Measurements from ENCODE around the gene MRPL38.
"Not testable (repeated sequence)": the region's sequence is repeated elsewhere in the genome, so short reads cannot be mapped to it uniquely, and the experiment has no call there.

MRPL38 gene

GRCh38 chr17:75861927-75862317 is 42.8 kb downstream of the MRPL38 start:
- peak overlapping the region; percentile 2 for H3K4me2 ChIP-seq (ENCODE audit: insufficient read depth, low read length, poor library complexity, severe bottlenecking)
- no peak overlapping the region for H2BK120ac ChIP-seq (ENCODE audit: low read depth, low read length)
- H4K8ac ChIP-seq (ENCODE audit: low read depth, low read length): no peak overlapping the region
- H3K18ac ChIP-seq (ENCODE audit: low read length): no peak overlapping the region
- no peak overlapping the region for H2BK15ac ChIP-seq (ENCODE audit: low read length)
- H2AK5ac ChIP-seq (ENCODE audit: low read depth, low read length): no peak overlapping the region
- no peak overlapping the region for H3K23ac ChIP-seq (ENCODE audit: low read depth, low read length, poor library complexity)
- no peak overlapping the region for H4K91ac ChIP-seq (ENCODE audit: low read depth, low read length, poor library complexity)
- no CpG with 5 or more reads among the region's 9 CpGs for WGBS, 2 donors (ENCODE audit: extremely low coverage in 2 of 2, insufficient read length in 2 of 2, insufficient replicate concordance in 1 of 2)
- DNase-seq (ENCODE audit: low spot score): no peak
- no peak overlapping the region for H2AFZ ChIP-seq (ENCODE audit: low read length)
- no peaks in the 10 kb centered on the region for H3K36me3 ChIP-seq (replicated peaks in 1 of 2; ENCODE audit: control insufficient read depth in 2 of 2, insufficient read depth in 2 of 2, low read length in 2 of 2)
- no peak overlapping the region for H2BK5ac ChIP-seq (ENCODE audit: low read length)
- peaks cover 5 to 13% of the 10 kb centered on the region in 2 donors for H3K4me1 ChIP-seq (ENCODE audit: control insufficient read depth in 2 of 2, insufficient read depth in 1 of 2, low read depth in 1 of 2, low read length in 2 of 2)
- H3K27me3 ChIP-seq (ENCODE audit: control insufficient read depth in 3 of 3, insufficient read depth in 3 of 3, low read depth in 1 of 3, low read length in 3 of 3): no peaks in the 10 kb centered on the region
- H3K79me1 ChIP-seq (ENCODE audit: low read depth, low read length): no peaks in the 10 kb centered on the region
- H3K9ac ChIP-seq (ENCODE audit: low read depth, low read length, poor library complexity): no peak overlapping the region
- no peak overlapping the region for H2BK12ac ChIP-seq (ENCODE audit: low read length)
- H3K14ac ChIP-seq (ENCODE audit: low read length): no peak overlapping the region
- H3K4me3 ChIP-seq (ENCODE audit: low read length in 2 of 2): peak overlapping the region in 1 of 2 donors; percentile 60
- H3K4ac ChIP-seq (ENCODE audit: low read length): no peak overlapping the region
- peaks cover 0 to 2% of the 10 kb centered on the region in 2 donors for H3K9me3 ChIP-seq (replicated peaks in 1 of 2; ENCODE audit: control insufficient read depth in 2 of 2, insufficient read depth in 1 of 2, low read depth in 1 of 2, low read length in 2 of 2)
- H3K27ac ChIP-seq (replicated peaks; ENCODE audit: low read length): no peak overlapping the region

- not testable (repeated sequence) for H2AFZ ChIP-seq (ENCODE audit: low read length); H2BK12ac ChIP-seq (ENCODE audit: low read length); H3K4me2 ChIP-seq (ENCODE audit: insufficient read depth, low read length, poor library complexity, severe bottlenecking); H3K23ac ChIP-seq (ENCODE audit: low read depth, low read length, poor library complexity); H4K8ac ChIP-seq (ENCODE audit: low read depth, low read length); H2AK5ac ChIP-seq (ENCODE audit: low read depth, low read length); H2BK5ac ChIP-seq (ENCODE audit: low read length); H2BK15ac ChIP-seq (ENCODE audit: low read length); H3K27ac ChIP-seq (replicated peaks; ENCODE audit: low read length); H3K36me3 ChIP-seq (replicated peaks in 1 of 2; ENCODE audit: control insufficient read depth in 2 of 2, insufficient read depth in 2 of 2, low read length in 2 of 2); H3K18ac ChIP-seq (ENCODE audit: low read length); H4K91ac ChIP-seq (ENCODE audit: low read depth, low read length, poor library complexity); H3K27me3 ChIP-seq (ENCODE audit: control insufficient read depth in 3 of 3, insufficient read depth in 3 of 3, low read depth in 1 of 3, low read length in 3 of 3); H3K4me3 ChIP-seq (ENCODE audit: low read length in 2 of 2); DNase-seq (ENCODE audit: low spot score); H3K79me1 ChIP-seq (ENCODE audit: low read depth, low read length); H3K4ac ChIP-seq (ENCODE audit: low read length); H3K14ac ChIP-seq (ENCODE audit: low read length); H2BK120ac ChIP-seq (ENCODE audit: low read depth, low read length); H3K4me1 ChIP-seq (ENCODE audit: control insufficient read depth in 2 of 2, insufficient read depth in 1 of 2, low read depth in 1 of 2, low read length in 2 of 2); H3K9me3 ChIP-seq (replicated peaks in 1 of 2; ENCODE audit: control insufficient read depth in 2 of 2, insufficient read depth in 1 of 2, low read depth in 1 of 2, low read length in 2 of 2); H3K9ac ChIP-seq (ENCODE audit: low read depth, low read length, poor library complexity)
- WGBS, 2 donors (ENCODE audit: extremely low coverage in 2 of 2, insufficient read length in 2 of 2, insufficient replicate concordance in 1 of 2): no CpG with 5 or more reads among the region's 10 CpGs
These were observed 45.3 kb downstream of the MRPL38 start for GRCh38 chr17:75859358-75859757.

- H3K9me3 ChIP-seq (replicated peaks in 1 of 2; ENCODE audit: control insufficient read depth in 2 of 2, insufficient read depth in 1 of 2, low read depth in 1 of 2, low read length in 2 of 2): no peaks in the 10 kb centered on the region
These were observed 48.5 kb downstream of the MRPL38 start for GRCh38 chr17:75856062-75856756.

GRCh38 chr17:75855310-75856061 is 49.2 kb downstream of the MRPL38 start, which contains the start of gene WBP2:
WBP2 (minus strand) TSS chr17:75855335; CDS start chr17:75855297, 38 bp downstream.
- peak within 1 kb of the TSS; percentile 72 to 92 for H3K4me3 ChIP-seq (ENCODE audit: low read length in 2 of 2)
- no peaks in the 10 kb centered on the region for H3K9me3 ChIP-seq (replicated peaks in 1 of 2; ENCODE audit: control insufficient read depth in 2 of 2, insufficient read depth in 1 of 2, low read depth in 1 of 2, low read length in 2 of 2)
- no CpG with 5 or more reads among the region's 58 CpGs for WGBS, 2 donors (ENCODE audit: extremely low coverage in 2 of 2, insufficient read length in 2 of 2, insufficient replicate concordance in 1 of 2)

More at GRCh38 chr17:75856062-75856756, 48.5 kb downstream of the MRPL38 start:
- H3K4me1 ChIP-seq (ENCODE audit: control insufficient read depth in 2 of 2, insufficient read depth in 1 of 2, low read depth in 1 of 2, low read length in 2 of 2): peaks cover 4 to 6% of the 10 kb centered on the region in 2 donors
- H2BK15ac ChIP-seq (ENCODE audit: low read length): peak overlapping the region; percentile 83
- H3K23ac ChIP-seq (ENCODE audit: low read depth, low read length, poor library complexity): peak overlapping the region; percentile 75
- peak overlapping the region; percentile 91 for H2AFZ ChIP-seq (ENCODE audit: low read length)
- DNase-seq (ENCODE audit: low spot score): no peak
- peak overlapping the region; percentile 94 for H3K14ac ChIP-seq (ENCODE audit: low read length)
- peak overlapping the region; percentile 72 to 92 for H3K4me3 ChIP-seq (ENCODE audit: low read length in 2 of 2)
- H3K4me2 ChIP-seq (ENCODE audit: insufficient read depth, low read length, poor library complexity, severe bottlenecking): peak overlapping the region; percentile 99
- H4K8ac ChIP-seq (ENCODE audit: low read depth, low read length): no peak overlapping the region
- H2BK120ac ChIP-seq (ENCODE audit: low read depth, low read length): no peak overlapping the region
- H4K91ac ChIP-seq (ENCODE audit: low read depth, low read length, poor library complexity): no peak overlapping the region
- peak overlapping the region; percentile 95 for H3K18ac ChIP-seq (ENCODE audit: low read length)
- H3K9ac ChIP-seq (ENCODE audit: low read depth, low read length, poor library complexity): peak overlapping the region; percentile 85
- no peaks in the 10 kb centered on the region for H3K27me3 ChIP-seq (ENCODE audit: control insufficient read depth in 3 of 3, insufficient read depth in 3 of 3, low read depth in 1 of 3, low read length in 3 of 3)
- H3K79me1 ChIP-seq (ENCODE audit: low read depth, low read length): no peaks in the 10 kb centered on the region
- H3K27ac ChIP-seq (replicated peaks; ENCODE audit: low read length): peak overlapping the region; percentile 97
- peak overlapping the region; percentile 23 for H3K4ac ChIP-seq (ENCODE audit: low read length)
- peaks cover 0 to 7% of the 10 kb centered on the region in 2 donors for H3K36me3 ChIP-seq (replicated peaks in 1 of 2; ENCODE audit: control insufficient read depth in 2 of 2, insufficient read depth in 2 of 2, low read length in 2 of 2)
- H2AK5ac ChIP-seq (ENCODE audit: low read depth, low read length): peak overlapping the region; percentile 52
- WGBS, 2 donors (ENCODE audit: extremely low coverage in 2 of 2, insufficient read length in 2 of 2, insufficient replicate concordance in 1 of 2): no CpG with 5 or more reads among the region's 24 CpGs
- H2BK5ac ChIP-seq (ENCODE audit: low read length): peak overlapping the region; percentile 87
- H2BK12ac ChIP-seq (ENCODE audit: low read length): no peak overlapping the region

More at GRCh38 chr17:75855310-75856061, 49.2 kb downstream of the MRPL38 start, which contains the start of gene WBP2:
- Histone ChIP-seq H3K4me2 (ENCODE audit: insufficient read depth, low read length, poor library complexity, severe bottlenecking) (peak within 1 kb of the TSS; percentile 99), H3K36me3 (replicated peaks in 1 of 2; ENCODE audit: control insufficient read depth in 2 of 2, insufficient read depth in 2 of 2, low read length in 2 of 2) (peaks cover 4 to 14% of the 10 kb centered on the region in 2 donors), H3K79me1 (ENCODE audit: low read depth, low read length) (no peaks in the 10 kb centered on the region), H3K27ac (replicated peaks; ENCODE audit: low read length) (peak within 1 kb of the TSS; percentile 97), H3K14ac (ENCODE audit: low read length) (peak within 1 kb of the TSS; percentile 94), H3K23ac (ENCODE audit: low read depth, low read length, poor library complexity) (peak within 1 kb of the TSS; percentile 94), H2AK5ac (ENCODE audit: low read depth, low read length) (peak within 1 kb of the TSS; percentile 52), H3K4ac (ENCODE audit: low read length) (peak within 1 kb of the TSS; percentile 23), H2BK5ac (ENCODE audit: low read length) (peak within 1 kb of the TSS; percentile 87), H3K4me1 (ENCODE audit: control insufficient read depth in 2 of 2, insufficient read depth in 1 of 2, low read depth in 1 of 2, low read length in 2 of 2) (peaks cover 4 to 6% of the 10 kb centered on the region in 2 donors), H2AFZ (ENCODE audit: low read length) (peak within 1 kb of the TSS; percentile 91), H2BK15ac (ENCODE audit: low read length) (peak within 1 kb of the TSS; percentile 83), H2BK12ac (ENCODE audit: low read length) (no peak within 1 kb of the TSS), H4K8ac (ENCODE audit: low read depth, low read length) (no peak within 1 kb of the TSS), H2BK120ac (ENCODE audit: low read depth, low read length) (peak within 1 kb of the TSS; percentile 64), H3K18ac (ENCODE audit: low read length) (peak within 1 kb of the TSS; percentile 95), H3K9ac (ENCODE audit: low read depth, low read length, poor library complexity) (peak within 1 kb of the TSS; percentile 85), H3K27me3 (ENCODE audit: control insufficient read depth in 3 of 3, insufficient read depth in 3 of 3, low read depth in 1 of 3, low read length in 3 of 3) (no peaks in the 10 kb centered on the region), H4K91ac (ENCODE audit: low read depth, low read length, poor library complexity) (no peak within 1 kb of the TSS)
- peak; percentile 99 for DNase-seq (ENCODE audit: low spot score)

All from neuronal stem cell (in vitro differentiated cells).